Measurements from ENCODE around the gene MAST4.
A peak's percentile ranks its signal among the peaks of the same experiment; 100 is the strongest.

The MAST4 gene

GRCh38 chr5:67003685-67003934, 407.4 kb downstream of the MAST4 start:
- POLR2A ChIA-PET: interaction anchor here (0.8 to 1.3 kb wide), 3 partner anchors 24 to 44 kb away, joined by 3 read pairs; no protein-coding TSS in a partner anchor
- H3K9me3 ChIP-seq (ENCODE audit: control extremely low read depth in 1 of 5, control insufficient read depth in 4 of 5, insufficient read depth in 2 of 5, low read depth in 1 of 5, low read length in 4 of 5): no peaks in the 10 kb centered on the region
- 0% methylated on average over 2 of the region's 4 CpGs for WGBS (ENCODE audit: insufficient coverage)
- H3K36me3 ChIP-seq (ENCODE audit: control insufficient read depth in 4 of 4, insufficient read depth in 4 of 4, low read length in 3 of 4): no peaks in the 10 kb centered on the region
- peak overlapping the region; percentile 81 to 94 for H3K27ac ChIP-seq (ENCODE audit: insufficient read depth in 1 of 2, low read depth in 1 of 2, low read length in 2 of 2, poor library complexity in 1 of 2, severe bottlenecking in 2 of 2)
- DNase-seq: no peak
- H3K4me3 ChIP-seq (ENCODE audit: control insufficient read depth in 1 of 7, extremely low read depth in 1 of 7, insufficient read depth in 4 of 7, low read depth in 2 of 7, low read length in 6 of 7): peak overlapping the region; percentile 45 to 89 (median 75)
- CTCF ChIA-PET: interaction anchor here (1.0 to 2.7 kb wide), 6 partner anchors 8 to 117 kb away, joined by 3 to 10 read pairs (median 3); no protein-coding TSS in a partner anchor
- H3K4me1 ChIP-seq (ENCODE audit: control extremely low read depth in 1 of 4, control insufficient read depth in 4 of 4, insufficient read depth in 4 of 4, low read length in 3 of 4): peaks cover 24 to 56% (median 33%) of the 10 kb centered on the region in 4 experiments
- H3K27me3 ChIP-seq (replicated peaks in 2 of 5; ENCODE audit: control insufficient read depth in 4 of 5, insufficient read depth in 5 of 5, low read length in 4 of 5): no peaks in the 10 kb centered on the region

GRCh38 chr5:67003935-67004729, 407.9 kb downstream of the MAST4 start:
- Histone ChIP-seq H3K4me3 (ENCODE audit: control insufficient read depth in 1 of 7, extremely low read depth in 1 of 7, insufficient read depth in 4 of 7, low read depth in 2 of 7, low read length in 6 of 7) (peak overlapping the region; percentile 45 to 89 (median 75)), H3K9me3 (ENCODE audit: control extremely low read depth in 1 of 5, control insufficient read depth in 4 of 5, insufficient read depth in 2 of 5, low read depth in 1 of 5, low read length in 4 of 5) (no peaks in the 10 kb centered on the region), H3K27me3 (replicated peaks in 2 of 5; ENCODE audit: control insufficient read depth in 4 of 5, insufficient read depth in 5 of 5, low read length in 4 of 5) (no peaks in the 10 kb centered on the region), H3K27ac (ENCODE audit: insufficient read depth in 1 of 2, low read depth in 1 of 2, low read length in 2 of 2, poor library complexity in 1 of 2, severe bottlenecking in 2 of 2) (peak overlapping the region; percentile 81 to 94), H3K36me3 (ENCODE audit: control insufficient read depth in 4 of 4, insufficient read depth in 4 of 4, low read length in 3 of 4) (no peaks in the 10 kb centered on the region), H3K4me1 (ENCODE audit: control extremely low read depth in 1 of 4, control insufficient read depth in 4 of 4, insufficient read depth in 4 of 4, low read length in 3 of 4) (peaks cover 24 to 61% (median 33%) of the 10 kb centered on the region in 4 experiments)
- WGBS (ENCODE audit: insufficient coverage): 0% methylated on average over 32 of the region's 54 CpGs
- ChIA-PET POLR2A (interaction anchor here (0.6 to 1.3 kb wide), 6 partner anchors 11 to 61 kb away, joined by 3 to 6 read pairs (median 3); no protein-coding TSS in a partner anchor), CTCF (interaction anchor here (0.9 to 2.7 kb wide), 11 partner anchors 9 to 166 kb away, joined by 3 to 15 read pairs (median 4); no protein-coding TSS in a partner anchor)
- peak; percentile 99 to 100 (median 99) for DNase-seq

GRCh38 chr5:67004730-67005350, 408.6 kb downstream of the MAST4 start:
- H3K27ac ChIP-seq (ENCODE audit: insufficient read depth in 1 of 2, low read depth in 1 of 2, low read length in 2 of 2, poor library complexity in 1 of 2, severe bottlenecking in 2 of 2): peak overlapping the region; percentile 81 to 94
- 4% methylated on average over 7 of the region's 11 CpGs for WGBS (ENCODE audit: insufficient coverage)
- H3K4me3 ChIP-seq (ENCODE audit: control insufficient read depth in 1 of 7, extremely low read depth in 1 of 7, insufficient read depth in 4 of 7, low read depth in 2 of 7, low read length in 6 of 7): peak overlapping the region; percentile 43 to 89 (median 75)
- H3K9me3 ChIP-seq (ENCODE audit: control extremely low read depth in 1 of 5, control insufficient read depth in 4 of 5, insufficient read depth in 2 of 5, low read depth in 1 of 5, low read length in 4 of 5): no peaks in the 10 kb centered on the region
- H3K4me1 ChIP-seq (ENCODE audit: control extremely low read depth in 1 of 4, control insufficient read depth in 4 of 4, insufficient read depth in 4 of 4, low read length in 3 of 4): peaks cover 24 to 68% (median 33%) of the 10 kb centered on the region in 4 experiments
- DNase-seq: no peak
- H3K36me3 ChIP-seq (ENCODE audit: control insufficient read depth in 4 of 4, insufficient read depth in 4 of 4, low read length in 3 of 4): no peaks in the 10 kb centered on the region
- no peaks in the 10 kb centered on the region for H3K27me3 ChIP-seq (replicated peaks in 2 of 5; ENCODE audit: control insufficient read depth in 4 of 5, insufficient read depth in 5 of 5, low read length in 4 of 5)
- ChIA-PET POLR2A (interaction anchor here (0.7 to 1.3 kb wide), 3 partner anchors 10 to 28 kb away, joined by 3 to 6 read pairs (median 3); no protein-coding TSS in a partner anchor), CTCF (interaction anchor here (0.9 to 2.7 kb wide), 12 partner anchors 10 to 165 kb away, joined by 3 to 15 read pairs (median 4); no protein-coding TSS in a partner anchor)

- 33% methylated on average over 1 of the region's 3 CpGs for WGBS (ENCODE audit: insufficient coverage)
- CTCF ChIA-PET: interaction anchor here (1.0 to 2.7 kb wide), 7 partner anchors 9 to 144 kb away, joined by 3 to 15 read pairs (median 4); no protein-coding TSS in a partner anchor
- H3K9me3 ChIP-seq (ENCODE audit: control extremely low read depth in 1 of 5, control insufficient read depth in 4 of 5, insufficient read depth in 2 of 5, low read depth in 1 of 5, low read length in 4 of 5): no peaks in the 10 kb centered on the region
- no peaks in the 10 kb centered on the region for H3K36me3 ChIP-seq (ENCODE audit: control insufficient read depth in 4 of 4, insufficient read depth in 4 of 4, low read length in 3 of 4)
- H3K4me1 ChIP-seq (ENCODE audit: control extremely low read depth in 1 of 4, control insufficient read depth in 4 of 4, insufficient read depth in 4 of 4, low read length in 3 of 4): peaks cover 24 to 78% (median 40%) of the 10 kb centered on the region in 4 experiments
- no peak for DNase-seq
- peak overlapping the region; percentile 81 to 94 for H3K27ac ChIP-seq (ENCODE audit: insufficient read depth in 1 of 2, low read depth in 1 of 2, low read length in 2 of 2, poor library complexity in 1 of 2, severe bottlenecking in 2 of 2)
- no peaks in the 10 kb centered on the region for H3K27me3 ChIP-seq (replicated peaks in 2 of 5; ENCODE audit: control insufficient read depth in 4 of 5, insufficient read depth in 5 of 5, low read length in 4 of 5)
- POLR2A ChIA-PET: no interaction called here
- H3K4me3 ChIP-seq (ENCODE audit: control insufficient read depth in 1 of 7, extremely low read depth in 1 of 7, insufficient read depth in 4 of 7, low read depth in 2 of 7, low read length in 6 of 7): peak overlapping the region in 6 of 7 experiments; percentile 74 to 89 (median 75)
These were observed 409.7 kb downstream of the MAST4 start for GRCh38 chr5:67005737-67006499.

- no peak for DNase-seq
- Histone ChIP-seq H3K4me1 (ENCODE audit: control extremely low read depth in 1 of 4, control insufficient read depth in 4 of 4, insufficient read depth in 4 of 4, low read length in 3 of 4) (peaks cover 26 to 83% (median 46%) of the 10 kb centered on the region in 4 experiments), H3K9me3 (ENCODE audit: control extremely low read depth in 1 of 5, control insufficient read depth in 4 of 5, insufficient read depth in 2 of 5, low read depth in 1 of 5, low read length in 4 of 5) (no peaks in the 10 kb centered on the region), H3K27me3 (replicated peaks in 2 of 5; ENCODE audit: control insufficient read depth in 4 of 5, insufficient read depth in 5 of 5, low read length in 4 of 5) (no peaks in the 10 kb centered on the region), H3K27ac (ENCODE audit: insufficient read depth in 1 of 2, low read depth in 1 of 2, low read length in 2 of 2, poor library complexity in 1 of 2, severe bottlenecking in 2 of 2) (peak overlapping the region; percentile 33 to 94), H3K4me3 (ENCODE audit: control insufficient read depth in 1 of 7, extremely low read depth in 1 of 7, insufficient read depth in 4 of 7, low read depth in 2 of 7, low read length in 6 of 7) (peak overlapping the region in 6 of 7 experiments; percentile 74 to 89 (median 75)), H3K36me3 (ENCODE audit: control insufficient read depth in 4 of 4, insufficient read depth in 4 of 4, low read length in 3 of 4) (no peaks in the 10 kb centered on the region)
- WGBS (ENCODE audit: insufficient coverage): no CpG with 5 or more reads among the region's 3 CpGs
- ChIA-PET CTCF (interaction anchor here (1.7 to 2.7 kb wide), 3 partner anchors 8 to 143 kb away, joined by 4 to 15 read pairs (median 10); no protein-coding TSS in a partner anchor), POLR2A (no interaction called here)
These were observed 410.3 kb downstream of the MAST4 start for GRCh38 chr5:67006500-67006848.

- H3K27me3 ChIP-seq (replicated peaks in 2 of 5; ENCODE audit: control insufficient read depth in 4 of 5, insufficient read depth in 5 of 5, low read length in 4 of 5): no peaks in the 10 kb centered on the region
- no peaks in the 10 kb centered on the region for H3K9me3 ChIP-seq (ENCODE audit: control extremely low read depth in 1 of 5, control insufficient read depth in 4 of 5, insufficient read depth in 2 of 5, low read depth in 1 of 5, low read length in 4 of 5)
- ChIA-PET POLR2A (no interaction called here), CTCF (interaction anchor here (1.4 kb wide), 1 partner anchor 25 kb away, joined by 3 read pairs; no protein-coding TSS in a partner anchor)
- H3K4me3 ChIP-seq (ENCODE audit: control insufficient read depth in 1 of 7, extremely low read depth in 1 of 7, insufficient read depth in 4 of 7, low read depth in 2 of 7, low read length in 6 of 7): no peak overlapping the region
- peaks cover 29 to 73% (median 41%) of the 10 kb centered on the region in 4 experiments for H3K4me1 ChIP-seq (ENCODE audit: control extremely low read depth in 1 of 4, control insufficient read depth in 4 of 4, insufficient read depth in 4 of 4, low read length in 3 of 4)
- H3K36me3 ChIP-seq (ENCODE audit: control insufficient read depth in 4 of 4, insufficient read depth in 4 of 4, low read length in 3 of 4): no peaks in the 10 kb centered on the region
- no peak overlapping the region for H3K27ac ChIP-seq (ENCODE audit: insufficient read depth in 1 of 2, low read depth in 1 of 2, low read length in 2 of 2, poor library complexity in 1 of 2, severe bottlenecking in 2 of 2)
- DNase-seq: no peak
- WGBS (ENCODE audit: insufficient coverage): 91% methylated on average over 1 of the region's 1 CpG
These were observed 412.8 kb downstream of the MAST4 start for GRCh38 chr5:67009028-67009427.
